HL-60 (cell line): ENCODE data around the gene EOLA1.

Experiments used
- POLR2AphosphoS5 ChIP-seq: IDR thresholded peaks from 2 replicates; pipeline ENCODE4 v1.6.1; 2012; ENCODE audit warnings: low read depth
- TF ChIP-seq, protein P1 (sequence below): IDR thresholded peaks from one replicate; pipeline ENCODE4 v1.5.1; 2011; ENCODE audit warnings: low read length, control low read depth, inconsistent platforms; ENCODE audit not compliant: insufficient read depth

DNA sequence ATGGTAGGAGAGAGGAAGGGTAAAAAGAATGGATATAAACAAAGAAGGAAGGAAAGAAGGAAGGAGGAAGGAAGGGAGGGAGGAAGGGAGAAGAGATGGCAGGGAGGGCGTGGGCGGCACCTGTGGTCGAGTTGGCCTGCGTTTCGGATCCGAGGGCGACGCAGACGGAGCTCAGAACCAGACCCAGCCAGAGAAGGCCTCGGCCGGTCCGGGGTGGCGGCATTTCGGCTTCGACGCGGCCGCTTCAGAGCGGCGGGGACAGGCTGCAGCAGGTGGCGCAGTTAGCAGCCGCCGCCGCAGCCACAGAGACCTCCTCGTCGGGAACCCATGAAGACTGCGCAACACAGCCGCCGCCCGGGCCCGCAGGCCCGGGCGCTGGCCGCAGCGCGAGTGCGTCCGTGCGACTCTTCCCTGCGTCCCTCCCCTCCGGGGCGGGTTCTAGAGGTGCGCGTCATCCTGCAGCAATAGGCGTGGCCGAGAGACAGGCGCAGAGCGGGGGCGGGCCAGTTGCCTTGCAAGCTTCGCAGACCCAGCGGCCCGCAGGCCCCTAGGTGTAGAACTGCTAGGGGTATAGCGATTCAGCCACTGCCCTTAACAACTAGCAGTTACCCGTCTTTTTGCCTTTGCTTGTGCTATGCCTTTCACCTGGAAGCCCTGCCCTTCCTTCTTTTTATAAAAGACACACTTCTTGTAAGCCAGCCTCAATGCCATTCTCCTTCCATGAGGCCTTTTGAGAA lies 35.7 kb upstream of the EOLA1 start, which contains the start of gene IDS:
- TF ChIP-seq, protein P1, sequence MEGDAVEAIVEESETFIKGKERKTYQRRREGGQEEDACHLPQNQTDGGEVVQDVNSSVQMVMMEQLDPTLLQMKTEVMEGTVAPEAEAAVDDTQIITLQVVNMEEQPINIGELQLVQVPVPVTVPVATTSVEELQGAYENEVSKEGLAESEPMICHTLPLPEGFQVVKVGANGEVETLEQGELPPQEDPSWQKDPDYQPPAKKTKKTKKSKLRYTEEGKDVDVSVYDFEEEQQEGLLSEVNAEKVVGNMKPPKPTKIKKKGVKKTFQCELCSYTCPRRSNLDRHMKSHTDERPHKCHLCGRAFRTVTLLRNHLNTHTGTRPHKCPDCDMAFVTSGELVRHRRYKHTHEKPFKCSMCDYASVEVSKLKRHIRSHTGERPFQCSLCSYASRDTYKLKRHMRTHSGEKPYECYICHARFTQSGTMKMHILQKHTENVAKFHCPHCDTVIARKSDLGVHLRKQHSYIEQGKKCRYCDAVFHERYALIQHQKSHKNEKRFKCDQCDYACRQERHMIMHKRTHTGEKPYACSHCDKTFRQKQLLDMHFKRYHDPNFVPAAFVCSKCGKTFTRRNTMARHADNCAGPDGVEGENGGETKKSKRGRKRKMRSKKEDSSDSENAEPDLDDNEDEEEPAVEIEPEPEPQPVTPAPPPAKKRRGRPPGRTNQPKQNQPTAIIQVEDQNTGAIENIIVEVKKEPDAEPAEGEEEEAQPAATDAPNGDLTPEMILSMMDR = no peak
- TF ChIP-seq POLR2AphosphoS5 = no peak
